ENCODE results near the gene STOM.

GRCh38 chr9:121395558-121395957 is 25.5 kb upstream of the STOM start:
- no peak for TF ChIP-seq CTCF (IDR thresholded peaks at IDR 0.05 in 4 of 5, conservative IDR thresholded peaks at IDR 0.05 in 1 of 5)
- no peak for TF ChIP-seq POLR2A (IDR thresholded peaks at IDR 0.05)
